SK-N-SH treated with all-trans-retinoic acid at 6 μM for 48 hours (cell line): Measurements from ENCODE around the gene DPF3.

Experiments
- ATAC-seq: fragments of 200-7000 bp; cut with Tn5 transposase; 3 replicates; pipeline ENCODE4 v1.9.1; 2020; ENCODE audit warnings: mild to moderate bottlenecking, moderate library complexity
- ARNTL ChIP-seq: fragments of 450-650 bp; formaldehyde crosslinking; IDR thresholded peaks from 2 replicates; pipeline ENCODE4 v1.5.0; 2020; ENCODE audit warnings: low read depth, mild to moderate bottlenecking, moderate library complexity, borderline replicate concordance
- BACH2 ChIP-seq: fragments of 250-450 bp; sonication (Bioruptor Pico); IDR thresholded peaks from 2 replicates; pipeline ENCODE4 v1.9.0; 2021; ENCODE audit warnings: mild to moderate bottlenecking, borderline replicate concordance
- CREB5 ChIP-seq: fragments of 250-450 bp; sonication (Bioruptor Pico); IDR thresholded peaks from 2 replicates; pipeline ENCODE4 v1.5.1; 2020; ENCODE audit warnings: low read depth, mild to moderate bottlenecking, moderate library complexity
- CSDC2 ChIP-seq: fragments of 250-450 bp; sonication (Bioruptor Pico); IDR thresholded peaks from 2 replicates; pipeline ENCODE4 v1.5.0; 2020; ENCODE audit warnings: mild to moderate bottlenecking, moderate library complexity
- CSRNP3 ChIP-seq: fragments of 250-450 bp; sonication (Bioruptor Pico); IDR thresholded peaks from 2 replicates; pipeline ENCODE4 v1.5.1; 2021; ENCODE audit warnings: mild to moderate bottlenecking, moderate library complexity
- ISL1 ChIP-seq: fragments of 250-450 bp; sonication (Bioruptor Pico); IDR thresholded peaks from 2 replicates; pipeline ENCODE4 v2.1.2; 2022; ENCODE audit warnings: mild to moderate bottlenecking, moderate library complexity
- OSR1 ChIP-seq: fragments of 250-450 bp; sonication (Bioruptor Pico); IDR thresholded peaks from 2 replicates; pipeline ENCODE4 v1.8.0; 2022; ENCODE audit warnings: moderate library complexity, mild to moderate bottlenecking, inconsistent platforms
- PATZ1 ChIP-seq: fragments of 250-450 bp; sonication (Bioruptor Pico); IDR thresholded peaks from 2 replicates; pipeline ENCODE4 v1.8.0; 2020; ENCODE audit warnings: mild to moderate bottlenecking, moderate library complexity, borderline replicate concordance
- POU6F1 ChIP-seq: fragments of 250-450 bp; sonication (Bioruptor Pico); IDR thresholded peaks from 2 replicates; pipeline ENCODE4 v1.8.0; 2021; ENCODE audit warnings: low read depth, mild to moderate bottlenecking, moderate library complexity, borderline replicate concordance
- PPARA ChIP-seq: fragments of 250-450 bp; sonication (Bioruptor Pico); IDR thresholded peaks from 2 replicates; pipeline ENCODE4 v1.5.0; 2020; ENCODE audit warnings: mild to moderate bottlenecking, borderline replicate concordance
- RARB ChIP-seq: fragments of 250-450 bp; sonication (Bioruptor Pico); IDR thresholded peaks from 2 replicates; pipeline ENCODE4 v1.8.0; 2021; ENCODE audit warnings: mild to moderate bottlenecking, moderate library complexity
- SNAI2 ChIP-seq: fragments of 250-450 bp; sonication (Bioruptor Pico); IDR thresholded peaks from 2 replicates; pipeline ENCODE4 v1.5.0; 2020; ENCODE audit warnings: mild to moderate bottlenecking, moderate library complexity
- TCF4 ChIP-seq: fragments of 250-450 bp; sonication (Bioruptor Pico); IDR thresholded peaks from 2 replicates; pipeline ENCODE4 v1.8.0; 2021; ENCODE audit warnings: mild to moderate bottlenecking, moderate library complexity, borderline replicate concordance
- TOX ChIP-seq: fragments of 250-450 bp; sonication (Bioruptor Pico); IDR thresholded peaks from 2 replicates; pipeline ENCODE4 v1.8.0; 2021; ENCODE audit warnings: mild to moderate bottlenecking, moderate library complexity, borderline replicate concordance
- ZC3H10 ChIP-seq: fragments of 250-450 bp; sonication (Bioruptor Pico); IDR thresholded peaks from 2 replicates; pipeline ENCODE4 v1.5.1; 2021; ENCODE audit warnings: mild to moderate bottlenecking, moderate library complexity
- ZFP3 ChIP-seq: fragments of 250-450 bp; sonication (Bioruptor Pico); IDR thresholded peaks from 2 replicates; pipeline ENCODE4 v1.5.0; 2020; ENCODE audit warnings: mild to moderate bottlenecking, moderate library complexity
- ZFP30 ChIP-seq: fragments of 450-650 bp; formaldehyde crosslinking; IDR thresholded peaks from 2 replicates; pipeline ENCODE4 v1.5.0; 2022; ENCODE audit warnings: mild to moderate bottlenecking, moderate library complexity
- ZNF565 ChIP-seq: fragments of 450-650 bp; formaldehyde crosslinking; conservative IDR thresholded peaks from 2 replicates; pipeline ENCODE4 v1.5.0; 2020; ENCODE audit warnings: low read depth, mild to moderate bottlenecking, moderate library complexity
- ZNF70 ChIP-seq: fragments of 450-650 bp; formaldehyde crosslinking; IDR thresholded peaks from 2 replicates; pipeline ENCODE4 v1.5.0; 2020; ENCODE audit warnings: mild to moderate bottlenecking, moderate library complexity
- ZNF8 ChIP-seq: fragments of 450-650 bp; formaldehyde crosslinking; IDR thresholded peaks from 2 replicates; pipeline ENCODE4 v1.5.0; 2020; ENCODE audit warnings: mild to moderate bottlenecking, moderate library complexity

Gene DPF3

GRCh38 chr14:72913809-72914208 lies 19.9 kb upstream of the DPF3 start:
- no peak for ATAC-seq
- TF ChIP-seq CSRNP3 (no peak), CREB5 (CRISPR knock-in tag) (no peak), ZC3H10 (CRISPR knock-in tag) (no peak), TOX (CRISPR knock-in tag) (no peak), ZNF8 (CRISPR knock-in tag) (no peak), ZNF70 (CRISPR knock-in tag) (no peak), PPARA (CRISPR knock-in tag) (no peak), OSR1 (no peak), PATZ1 (CRISPR knock-in tag) (no peak), ZFP3 (CRISPR knock-in tag) (no peak), ARNTL (no peak), RARB (CRISPR knock-in tag) (no peak)

- no peak for ATAC-seq
Observed at GRCh38 chr14:72909163-72909562, 15.3 kb upstream of the DPF3 start.

More at GRCh38 chr14:72909163-72909562, 15.3 kb upstream of the DPF3 start:
- TF ChIP-seq CSDC2 (CRISPR knock-in tag) = no peak
- TF ChIP-seq PATZ1 (CRISPR knock-in tag) = no peak
- TF ChIP-seq SNAI2 = no peak
- no peak for TF ChIP-seq ARNTL
- TF ChIP-seq CSRNP3 = no peak
- no peak for TF ChIP-seq ZNF565 (CRISPR knock-in tag)
- TF ChIP-seq TCF4 (CRISPR knock-in tag) = no peak
- TF ChIP-seq ISL1 = no peak
- TF ChIP-seq POU6F1 (CRISPR knock-in tag) = no peak
- TF ChIP-seq ZNF8 (CRISPR knock-in tag) = no peak
- no peak for TF ChIP-seq BACH2 (CRISPR knock-in tag)
- TF ChIP-seq CREB5 (CRISPR knock-in tag) = no peak
- no peak for TF ChIP-seq ZFP30 (CRISPR knock-in tag)
- TF ChIP-seq RARB (CRISPR knock-in tag) = no peak
- TF ChIP-seq TOX (CRISPR knock-in tag) = no peak
- no peak for TF ChIP-seq ZFP3 (CRISPR knock-in tag)
- TF ChIP-seq ZC3H10 (CRISPR knock-in tag) = no peak
